ENCODE results near the gene DYNC1I1. TPM values are rescaled to one million over a fixed set of nuclear protein-coding genes. Genes with fewer than 3 reads are reported as not detected.

Gene DYNC1I1
- total RNA-seq, 3 donors from 2014 or later (not counting 1 experiment from before 2014, with no cell fraction given): not detected

- H3K9me3 ChIP-seq (ENCODE audit: control insufficient read depth, insufficient read depth, low read length): no peaks in the 10 kb centered on the region
- TF ChIP-seq CTCF (IDR thresholded peaks at IDR 0.05): no peak
- Mint-ChIP-seq H3K27ac (no peak overlapping the region), H3K9me3 (no peaks in the 10 kb centered on the region), H3K27me3 (ENCODE audit: low read depth in 2 of 2) (peaks cover 0 to 3% of the 10 kb centered on the region in 2 donors), H3K4me3 (no peak overlapping the region), H3K4me1 (peaks cover 17 to 23% of the 10 kb centered on the region in 2 donors), H3K36me3 (no peaks in the 10 kb centered on the region)
- no peak for ATAC-seq
- 40% methylated on average over 1 of the region's 2 CpGs for WGBS (ENCODE audit: insufficient coverage)
- no peaks in the 10 kb centered on the region for H3K27me3 ChIP-seq (ENCODE audit: control insufficient read depth, insufficient read depth, low read length)
- no peak overlapping the region for H3K4me3 ChIP-seq (ENCODE audit: low read length)
- H3K36me3 ChIP-seq (ENCODE audit: control insufficient read depth, insufficient read depth, low read length): no peaks in the 10 kb centered on the region
- intact Hi-C loops (cut with micrococcal nuclease): no loop called here
- H3K27ac ChIP-seq (ENCODE audit: low read length): no peak overlapping the region
- no peak for DNase-seq
- no peaks in the 10 kb centered on the region for H3K4me1 ChIP-seq (ENCODE audit: control insufficient read depth, insufficient read depth, low read length)
Observed at GRCh38 chr7:95993380-95993779, 221.0 kb downstream of the DYNC1I1 start.

DNA sequence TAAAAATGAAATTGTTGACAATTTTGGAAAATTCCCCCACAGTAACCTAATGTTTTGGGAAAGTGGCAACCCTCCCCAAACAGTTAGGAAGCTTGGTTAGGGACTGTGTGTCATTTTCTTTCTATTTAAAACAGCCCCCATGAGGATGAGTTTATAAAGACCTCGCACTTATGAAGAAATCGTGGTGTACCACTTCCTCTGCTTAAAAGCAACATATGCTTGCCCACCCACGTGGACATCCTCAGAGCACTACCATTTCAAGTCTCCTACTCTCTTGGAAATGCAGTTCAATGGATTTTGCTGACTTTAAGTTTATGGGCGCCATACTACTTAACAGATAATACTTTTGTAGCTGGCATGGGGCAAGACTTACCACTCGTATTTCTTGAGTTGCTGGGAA, 223.8 kb downstream of the DYNC1I1 start:
- Histone ChIP-seq H3K36me3 (ENCODE audit: control insufficient read depth, insufficient read depth, low read length) (no peaks in the 10 kb centered on the region), H3K27ac (ENCODE audit: low read length) (no peak overlapping the region), H3K27me3 (ENCODE audit: control insufficient read depth, insufficient read depth, low read length) (no peaks in the 10 kb centered on the region), H3K4me1 (ENCODE audit: control insufficient read depth, insufficient read depth, low read length) (no peaks in the 10 kb centered on the region), H3K4me3 (ENCODE audit: low read length) (no peak overlapping the region), H3K9me3 (ENCODE audit: control insufficient read depth, insufficient read depth, low read length) (no peaks in the 10 kb centered on the region)
- DNase-seq: no peak
- Mint-ChIP-seq H3K4me3 (no peak overlapping the region), H3K9me3 (no peaks in the 10 kb centered on the region), H3K36me3 (no peaks in the 10 kb centered on the region), H3K27ac (no peak overlapping the region), H3K27me3 (ENCODE audit: low read depth in 2 of 2) (no peaks in the 10 kb centered on the region), H3K4me1 (peaks cover 17 to 23% of the 10 kb centered on the region in 2 donors)
- WGBS (ENCODE audit: insufficient coverage): 8% methylated on average over 3 of the region's 5 CpGs
- TF ChIP-seq CTCF (IDR thresholded peaks at IDR 0.05): no peak
- intact Hi-C loops (cut with micrococcal nuclease): no loop called here
- peak in 2 of 3 donors; percentile 47 to 80 for ATAC-seq

GRCh38 chr7:95996886-95997285, 224.5 kb downstream of the DYNC1I1 start:
- no peaks in the 10 kb centered on the region for H3K36me3 ChIP-seq (ENCODE audit: control insufficient read depth, insufficient read depth, low read length)
- H3K4me3 Mint-ChIP-seq: no peak overlapping the region

More at GRCh38 chr7:95996886-95997285, 224.5 kb downstream of the DYNC1I1 start:
- no peaks in the 10 kb centered on the region for H3K9me3 Mint-ChIP-seq
- peaks cover 17 to 23% of the 10 kb centered on the region in 2 donors for H3K4me1 Mint-ChIP-seq
- H3K36me3 Mint-ChIP-seq: no peaks in the 10 kb centered on the region
- no peak overlapping the region for H3K27ac ChIP-seq (ENCODE audit: low read length)
- no peaks in the 10 kb centered on the region for H3K4me1 ChIP-seq (ENCODE audit: control insufficient read depth, insufficient read depth, low read length)
- intact Hi-C loops (cut with micrococcal nuclease): no loop called here
- no peaks in the 10 kb centered on the region for H3K9me3 ChIP-seq (ENCODE audit: control insufficient read depth, insufficient read depth, low read length)
- H3K4me3 ChIP-seq (ENCODE audit: low read length): no peak overlapping the region
- no peak overlapping the region for H3K27ac Mint-ChIP-seq
- no CpG with 5 or more reads among the region's 1 CpG for WGBS (ENCODE audit: insufficient coverage)
- TF ChIP-seq CTCF (IDR thresholded peaks at IDR 0.05): no peak
- ATAC-seq: no peak
- H3K27me3 Mint-ChIP-seq (ENCODE audit: low read depth in 2 of 2): no peaks in the 10 kb centered on the region
- H3K27me3 ChIP-seq (ENCODE audit: control insufficient read depth, insufficient read depth, low read length): no peaks in the 10 kb centered on the region
- DNase-seq: no peak

Data from natural killer cell (primary cell).